ENCODE data around the gene NPEPL1.

DNA sequence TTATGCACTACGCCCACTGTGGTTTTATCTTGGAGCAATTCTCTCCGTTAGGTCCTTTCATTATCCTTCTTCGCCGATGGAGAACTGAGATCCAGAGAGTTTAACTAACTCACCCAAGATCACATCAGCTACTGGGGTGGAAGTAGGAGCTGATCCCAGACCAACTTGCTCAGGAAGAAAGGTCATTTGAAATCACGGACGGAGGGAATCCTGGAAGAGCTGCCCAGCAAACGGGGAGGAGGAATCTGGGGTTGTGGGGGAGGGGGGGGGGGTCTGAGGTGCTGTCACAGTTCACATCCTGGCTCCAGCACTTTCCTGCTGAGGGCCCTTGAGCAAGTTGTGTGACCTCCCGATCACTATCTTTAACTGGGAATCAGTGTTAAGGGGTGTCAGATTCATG, 62.0 kb downstream of the NPEPL1 start:
- TF ChIP-seq POLR2A (IDR thresholded peaks at IDR 0.05) (no peak), POLR2AphosphoS5 (IDR thresholded peaks at IDR 0.05) (no peak)
